Spleen (tissue), 7 donors: ENCODE results near the gene TRIM63.

ENCODE experiments used
- CTCF ChIP-seq, 11 experiments: fragments of 200-600 bp in 7 of 11; fragments of 450-650 bp in 4 of 11; sonication (generic) in 4 of 11; IDR thresholded peaks in 8 of 11; conservative IDR thresholded peaks in 3 of 11; 1 replicate in 7 of 11; 2 replicates in 4 of 11; pipeline versions ENCODE4 v1.4.0 to v1.8.0; 2016 to 2021; ENCODE audit warnings: antibody characterized with exemption in 11 of 11, inconsistent platforms in 4 of 11, mild to moderate bottlenecking in 1 of 11
- POLR2A ChIP-seq, 3 donors: fragments of 450-650 bp; IDR thresholded peaks; one replicate each; pipeline ENCODE4 v1.5.1; 2017; ENCODE audit warnings: antibody characterized with exemption in 3 of 3, mild to moderate bottlenecking in 1 of 3
- POLR2AphosphoS5 ChIP-seq, 3 donors: sonication (generic); formaldehyde crosslinking; IDR thresholded peaks; one replicate each; pipeline ENCODE4 v1.5.1; 2017; ENCODE audit warnings: antibody characterized with exemption in 3 of 3
- donor health status: DM: no; HTN: no; CAD: no; lungs with moderate emphysema.
- donor health status: DM: no; HTN: no; CAD: no.
- donor health status: DM: no; HTN: no; CAD: no.

- TF ChIP-seq POLR2A (IDR thresholded peaks at IDR 0.05) = no peak
- TF ChIP-seq CTCF (IDR thresholded peaks at IDR 0.05 in 8 of 11, conservative IDR thresholded peaks at IDR 0.05 in 3 of 11) = no peak
- TF ChIP-seq POLR2AphosphoS5 (IDR thresholded peaks at IDR 0.05) = no peak
Measured at GRCh38 chr1:26044971-26045721, 22.3 kb downstream of the TRIM63 start.
